WTC11 (cell line): ENCODE measurements around the gene IL1B. TPM values are rescaled to one million over a fixed set of nuclear protein-coding genes. Genes with fewer than 3 reads are reported as not detected.

Experiments used
- ATAC-seq: fragments of 200-7000 bp; cut with Tn5 transposase; 2 replicates; pipeline ENCODE4 v1.10.0; 2021; ENCODE audit warnings: mild to moderate bottlenecking, moderate library complexity
- CTCF ChIA-PET: fragments of 300-600 bp; sonication (Branson Sonifier 250); formaldehyde crosslinking; loops from one replicate; lab custom pipeline; 2021; ENCODE audit warnings: antibody characterized with exemption; lab: Charles Lee
- POLR2A ChIA-PET: fragments of 350-600 bp; sonication (Branson Sonifier 250); formaldehyde crosslinking; loops from one replicate; lab custom pipeline; 2021; ENCODE audit warnings: antibody characterized with exemption; lab: Charles Lee
- DNase-seq: peaks from one replicate; pipeline ENCODE4 v3.0.0; 2021; ENCODE audit warnings: low spot score
- H3K27ac Mint-ChIP-seq: 2 replicates; pipeline ENCODE4 v1.8.0; 2021; ENCODE audit warnings: mixed read lengths
- H3K27me3 Mint-ChIP-seq: 2 replicates; pipeline ENCODE4 v1.8.0; 2021; ENCODE audit warnings: low read depth, mild to moderate bottlenecking, moderate library complexity, mixed read lengths
- H3K36me3 Mint-ChIP-seq: 2 replicates; pipeline ENCODE4 v1.8.0; 2021; ENCODE audit warnings: mixed read lengths
- H3K4me1 Mint-ChIP-seq: 2 replicates; pipeline ENCODE4 v1.8.0; 2022; ENCODE audit warnings: mixed read lengths
- H3K4me3 Mint-ChIP-seq: 2 replicates; pipeline ENCODE4 v1.8.0; 2021; ENCODE audit warnings: mild to moderate bottlenecking, moderate library complexity, mixed read lengths
- H3K9me3 Mint-ChIP-seq: 2 replicates; pipeline ENCODE4 v1.8.0; 2021; ENCODE audit warnings: mixed read lengths
- CBFB ChIP-seq: sonication (generic); formaldehyde crosslinking; IDR thresholded peaks from 2 replicates; pipeline ENCODE4 v1.8.1; 2022; ENCODE audit warnings: mild to moderate bottlenecking, low read depth, missing genetic modification reagents
- FOXP1 ChIP-seq: sonication (generic); formaldehyde crosslinking; IDR thresholded peaks from 2 replicates; pipeline ENCODE4 v1.8.0; 2022; ENCODE audit warnings: missing genetic modification reagents, mild to moderate bottlenecking, moderate library complexity, borderline replicate concordance
- GTF2I ChIP-seq: fragments of 250-450 bp; sonication (Bioruptor Pico); conservative IDR thresholded peaks from 2 replicates; pipeline ENCODE4 v1.4.0; 2021; ENCODE audit warnings: mild to moderate bottlenecking
- MLX ChIP-seq: sonication (generic); formaldehyde crosslinking; IDR thresholded peaks from 2 replicates; pipeline ENCODE4 v1.8.1; 2023; ENCODE audit warnings: mild to moderate bottlenecking, missing genetic modification reagents, moderate library complexity
- OVOL2 ChIP-seq: fragments of 250-450 bp; sonication (Bioruptor Pico); IDR thresholded peaks from 2 replicates; pipeline ENCODE4 v1.9.0; 2021; ENCODE audit warnings: mild to moderate bottlenecking, borderline replicate concordance
- RORB ChIP-seq: fragments of 250-450 bp; sonication (Bioruptor Pico); IDR thresholded peaks from 2 replicates; pipeline ENCODE4 v1.9.0; 2021; ENCODE audit warnings: mild to moderate bottlenecking
- SMAD3 ChIP-seq: sonication (generic); formaldehyde crosslinking; IDR thresholded peaks from 2 replicates; pipeline ENCODE4 v1.8.0; 2022; ENCODE audit warnings: missing genetic modification reagents, mild to moderate bottlenecking, borderline replicate concordance
- ZNF416 ChIP-seq: fragments of 250-450 bp; sonication (Bioruptor Pico); IDR thresholded peaks from 2 replicates; pipeline ENCODE4 v1.9.0; 2021; ENCODE audit warnings: mild to moderate bottlenecking, inconsistent platforms
- total RNA-seq: library from RNA; stranded (reverse); gene quantifications from 3 replicates; pipeline ENCODE4 v1.2.3, GENCODE V29; 2021
- TF ChIP-seq, protein P1 (sequence below): sonication (generic); formaldehyde crosslinking; IDR thresholded peaks from 2 replicates; pipeline ENCODE4 v1.8.1; 2022; ENCODE audit warnings: mild to moderate bottlenecking, moderate library complexity, missing genetic modification reagents
- TF ChIP-seq, protein P2 (sequence below): sonication (generic); formaldehyde crosslinking; IDR thresholded peaks from 2 replicates; pipeline ENCODE4 v1.8.0; 2023; ENCODE audit warnings: missing genetic modification reagents
- TF ChIP-seq, protein P3 (sequence below): sonication (generic); formaldehyde crosslinking; IDR thresholded peaks from 2 replicates; pipeline ENCODE4 v1.8.0; 2023; ENCODE audit warnings: missing genetic modification reagents, mild to moderate bottlenecking, borderline replicate concordance
- TF ChIP-seq, protein P4 (sequence below): fragments of 250-450 bp; sonication (Bioruptor Pico); IDR thresholded peaks from 2 replicates; pipeline ENCODE4 v2.1.2; 2022; ENCODE audit warnings: mild to moderate bottlenecking, moderate library complexity
- TF ChIP-seq, protein P5 (sequence below): sonication (generic); formaldehyde crosslinking; IDR thresholded peaks from 2 replicates; pipeline ENCODE4 v1.8.0; 2023; ENCODE audit warnings: mild to moderate bottlenecking, missing genetic modification reagents

IL1B gene
- total RNA-seq, 1 experiment from 2014 or later, result not detected

DNA sequence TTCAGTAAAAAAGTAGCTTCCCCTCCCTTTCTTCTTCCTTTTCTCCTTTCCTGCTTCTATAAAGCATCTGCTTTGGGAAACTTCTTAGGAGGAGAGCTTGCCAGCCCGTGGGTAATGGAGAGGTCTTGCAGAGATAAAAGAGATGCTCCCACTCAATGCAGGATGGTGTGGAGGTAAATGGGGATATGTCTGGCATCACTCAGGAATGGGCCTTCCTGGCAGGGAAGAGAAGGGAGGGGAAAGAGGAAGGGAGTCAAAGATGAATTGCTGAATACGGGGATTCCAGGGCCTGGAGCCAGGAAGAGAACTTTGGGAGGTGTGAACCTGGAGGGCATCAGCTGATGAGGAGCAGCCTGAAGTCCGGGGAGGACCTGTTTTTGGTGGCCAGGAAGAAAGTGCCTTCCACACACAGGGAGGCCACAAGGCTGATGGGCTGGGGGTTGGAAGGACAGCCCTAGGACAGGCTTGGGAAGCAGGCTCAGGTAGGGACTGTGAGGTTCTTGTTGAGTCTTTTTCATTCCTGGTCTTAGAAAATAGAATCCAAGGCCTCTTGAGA lies 25.2 kb downstream of the IL1B start:
- Mint-ChIP-seq H3K27ac (no peak overlapping the region), H3K36me3 (0 out of 2 replicates have a peak, but pooled peaks cover 3% of the 10 kb centered on the region), H3K9me3 (peaks cover 11% of the 10 kb centered on the region; the same call in 1 of the 2 replicates), H3K4me1 (peaks cover 41% of the 10 kb centered on the region), H3K4me3 (no peak overlapping the region), H3K27me3 (no peaks in the 10 kb centered on the region)
- POLR2A ChIA-PET, result no interaction called here
- ATAC-seq (no peak), DNase-seq (no peak)
- CTCF ChIA-PET, result interaction anchor here (1.0 kb wide), 1 partner anchor 130 kb away, joined by 3 read pairs; no protein-coding TSS in a partner anchor
- TF ChIP-seq, protein P1, sequence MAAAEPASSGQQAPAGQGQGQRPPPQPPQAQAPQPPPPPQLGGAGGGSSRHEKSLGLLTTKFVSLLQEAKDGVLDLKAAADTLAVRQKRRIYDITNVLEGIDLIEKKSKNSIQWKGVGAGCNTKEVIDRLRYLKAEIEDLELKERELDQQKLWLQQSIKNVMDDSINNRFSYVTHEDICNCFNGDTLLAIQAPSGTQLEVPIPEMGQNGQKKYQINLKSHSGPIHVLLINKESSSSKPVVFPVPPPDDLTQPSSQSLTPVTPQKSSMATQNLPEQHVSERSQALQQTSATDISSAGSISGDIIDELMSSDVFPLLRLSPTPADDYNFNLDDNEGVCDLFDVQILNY, result no peak
- no peak for TF ChIP-seq RORB
- no peak for TF ChIP-seq OVOL2 (CRISPR knock-in tag)
- TF ChIP-seq, all 79 proteins: peak for 0

DNA sequence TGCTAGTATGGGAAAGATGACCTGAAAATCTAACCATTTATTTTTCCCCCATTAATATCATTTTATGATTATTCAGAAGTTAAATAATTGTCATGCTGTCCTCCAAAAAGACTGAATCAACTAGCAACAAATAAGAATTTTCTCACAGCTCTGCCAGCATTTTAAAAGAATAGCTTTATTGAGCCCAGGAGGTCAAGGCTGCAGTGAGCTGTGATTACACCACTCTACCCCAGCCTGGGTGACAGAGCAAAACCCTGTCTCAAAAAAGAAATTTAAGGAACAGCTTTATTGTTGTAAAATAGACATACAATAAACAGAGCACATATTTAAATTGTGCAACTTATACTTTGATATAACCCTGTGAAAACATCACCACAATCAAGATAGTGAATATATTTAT lies 27.5 kb downstream of the IL1B start:
- Mint-ChIP-seq H3K9me3 (peaks cover 11% of the 10 kb centered on the region; the same call in 1 of the 2 replicates), H3K27me3 (no peaks in the 10 kb centered on the region), H3K36me3 (0 out of 2 replicates have a peak, but pooled peaks cover 3% of the 10 kb centered on the region), H3K4me3 (no peak overlapping the region), H3K27ac (no peak overlapping the region), H3K4me1 (peaks cover 44% of the 10 kb centered on the region)
- ChIA-PET POLR2A (no interaction called here), CTCF (interaction anchor here (1.5 kb wide), 1 partner anchor 60 kb away, joined by 3 read pairs; no protein-coding TSS in a partner anchor)
- TF ChIP-seq, protein P2, sequence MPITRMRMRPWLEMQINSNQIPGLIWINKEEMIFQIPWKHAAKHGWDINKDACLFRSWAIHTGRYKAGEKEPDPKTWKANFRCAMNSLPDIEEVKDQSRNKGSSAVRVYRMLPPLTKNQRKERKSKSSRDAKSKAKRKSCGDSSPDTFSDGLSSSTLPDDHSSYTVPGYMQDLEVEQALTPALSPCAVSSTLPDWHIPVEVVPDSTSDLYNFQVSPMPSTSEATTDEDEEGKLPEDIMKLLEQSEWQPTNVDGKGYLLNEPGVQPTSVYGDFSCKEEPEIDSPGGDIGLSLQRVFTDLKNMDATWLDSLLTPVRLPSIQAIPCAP (CRISPR knock-in tag), result no peak
- TF ChIP-seq, protein P3, sequence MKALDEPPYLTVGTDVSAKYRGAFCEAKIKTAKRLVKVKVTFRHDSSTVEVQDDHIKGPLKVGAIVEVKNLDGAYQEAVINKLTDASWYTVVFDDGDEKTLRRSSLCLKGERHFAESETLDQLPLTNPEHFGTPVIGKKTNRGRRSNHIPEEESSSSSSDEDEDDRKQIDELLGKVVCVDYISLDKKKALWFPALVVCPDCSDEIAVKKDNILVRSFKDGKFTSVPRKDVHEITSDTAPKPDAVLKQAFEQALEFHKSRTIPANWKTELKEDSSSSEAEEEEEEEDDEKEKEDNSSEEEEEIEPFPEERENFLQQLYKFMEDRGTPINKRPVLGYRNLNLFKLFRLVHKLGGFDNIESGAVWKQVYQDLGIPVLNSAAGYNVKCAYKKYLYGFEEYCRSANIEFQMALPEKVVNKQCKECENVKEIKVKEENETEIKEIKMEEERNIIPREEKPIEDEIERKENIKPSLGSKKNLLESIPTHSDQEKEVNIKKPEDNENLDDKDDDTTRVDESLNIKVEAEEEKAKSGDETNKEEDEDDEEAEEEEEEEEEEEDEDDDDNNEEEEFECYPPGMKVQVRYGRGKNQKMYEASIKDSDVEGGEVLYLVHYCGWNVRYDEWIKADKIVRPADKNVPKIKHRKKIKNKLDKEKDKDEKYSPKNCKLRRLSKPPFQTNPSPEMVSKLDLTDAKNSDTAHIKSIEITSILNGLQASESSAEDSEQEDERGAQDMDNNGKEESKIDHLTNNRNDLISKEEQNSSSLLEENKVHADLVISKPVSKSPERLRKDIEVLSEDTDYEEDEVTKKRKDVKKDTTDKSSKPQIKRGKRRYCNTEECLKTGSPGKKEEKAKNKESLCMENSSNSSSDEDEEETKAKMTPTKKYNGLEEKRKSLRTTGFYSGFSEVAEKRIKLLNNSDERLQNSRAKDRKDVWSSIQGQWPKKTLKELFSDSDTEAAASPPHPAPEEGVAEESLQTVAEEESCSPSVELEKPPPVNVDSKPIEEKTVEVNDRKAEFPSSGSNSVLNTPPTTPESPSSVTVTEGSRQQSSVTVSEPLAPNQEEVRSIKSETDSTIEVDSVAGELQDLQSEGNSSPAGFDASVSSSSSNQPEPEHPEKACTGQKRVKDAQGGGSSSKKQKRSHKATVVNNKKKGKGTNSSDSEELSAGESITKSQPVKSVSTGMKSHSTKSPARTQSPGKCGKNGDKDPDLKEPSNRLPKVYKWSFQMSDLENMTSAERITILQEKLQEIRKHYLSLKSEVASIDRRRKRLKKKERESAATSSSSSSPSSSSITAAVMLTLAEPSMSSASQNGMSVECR, result no peak
- TF ChIP-seq SMAD3 (CRISPR knock-in tag), result no peak
- TF ChIP-seq, protein P4, sequence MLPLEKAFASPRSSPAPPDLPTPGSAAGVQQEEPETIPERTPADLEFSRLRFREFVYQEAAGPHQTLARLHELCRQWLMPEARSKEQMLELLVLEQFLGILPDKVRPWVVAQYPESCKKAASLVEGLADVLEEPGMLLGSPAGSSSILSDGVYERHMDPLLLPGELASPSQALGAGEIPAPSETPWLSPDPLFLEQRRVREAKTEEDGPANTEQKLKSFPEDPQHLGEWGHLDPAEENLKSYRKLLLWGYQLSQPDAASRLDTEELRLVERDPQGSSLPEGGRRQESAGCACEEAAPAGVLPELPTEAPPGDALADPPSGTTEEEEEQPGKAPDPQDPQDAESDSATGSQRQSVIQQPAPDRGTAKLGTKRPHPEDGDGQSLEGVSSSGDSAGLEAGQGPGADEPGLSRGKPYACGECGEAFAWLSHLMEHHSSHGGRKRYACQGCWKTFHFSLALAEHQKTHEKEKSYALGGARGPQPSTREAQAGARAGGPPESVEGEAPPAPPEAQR (CRISPR knock-in tag), result no peak
- TF ChIP-seq FOXP1 (CRISPR knock-in tag), result no peak
- DNase-seq (no peak), ATAC-seq (no peak)

DNA sequence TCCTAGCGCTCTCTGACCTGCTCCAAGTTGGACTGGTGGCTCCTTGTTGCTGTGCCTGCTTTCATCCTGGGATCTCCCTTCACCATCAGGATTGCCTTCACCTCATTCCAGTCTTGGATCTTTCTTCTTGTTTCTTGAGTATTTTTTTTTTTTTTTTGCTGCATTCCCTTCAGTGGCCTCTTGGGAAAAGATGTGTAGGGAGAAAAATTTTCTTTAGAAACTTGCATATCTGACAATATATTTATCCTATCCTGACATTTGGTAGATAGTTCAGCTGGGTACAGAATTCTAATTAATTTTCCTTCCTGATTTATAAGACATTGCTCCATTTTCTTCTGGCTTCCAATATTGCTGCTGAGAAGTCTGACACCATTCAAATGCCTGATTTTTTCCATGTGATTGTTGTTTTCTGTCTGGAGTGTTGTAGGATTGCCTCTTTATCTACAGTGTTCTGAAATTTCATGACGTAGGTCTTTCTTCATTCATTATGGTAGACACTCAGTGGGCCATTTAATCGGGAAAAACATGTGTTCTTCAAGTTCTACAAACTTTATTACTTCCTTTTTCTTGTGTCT lies 29.3 kb downstream of the IL1B start:
- H3K4me1 Mint-ChIP-seq, result peaks cover 31% of the 10 kb centered on the region
- no peak for TF ChIP-seq CBFB (CRISPR knock-in tag)
- TF ChIP-seq SMAD3 (CRISPR knock-in tag), result no peak
- TF ChIP-seq MLX (CRISPR knock-in tag), result no peak
- TF ChIP-seq, protein P5, sequence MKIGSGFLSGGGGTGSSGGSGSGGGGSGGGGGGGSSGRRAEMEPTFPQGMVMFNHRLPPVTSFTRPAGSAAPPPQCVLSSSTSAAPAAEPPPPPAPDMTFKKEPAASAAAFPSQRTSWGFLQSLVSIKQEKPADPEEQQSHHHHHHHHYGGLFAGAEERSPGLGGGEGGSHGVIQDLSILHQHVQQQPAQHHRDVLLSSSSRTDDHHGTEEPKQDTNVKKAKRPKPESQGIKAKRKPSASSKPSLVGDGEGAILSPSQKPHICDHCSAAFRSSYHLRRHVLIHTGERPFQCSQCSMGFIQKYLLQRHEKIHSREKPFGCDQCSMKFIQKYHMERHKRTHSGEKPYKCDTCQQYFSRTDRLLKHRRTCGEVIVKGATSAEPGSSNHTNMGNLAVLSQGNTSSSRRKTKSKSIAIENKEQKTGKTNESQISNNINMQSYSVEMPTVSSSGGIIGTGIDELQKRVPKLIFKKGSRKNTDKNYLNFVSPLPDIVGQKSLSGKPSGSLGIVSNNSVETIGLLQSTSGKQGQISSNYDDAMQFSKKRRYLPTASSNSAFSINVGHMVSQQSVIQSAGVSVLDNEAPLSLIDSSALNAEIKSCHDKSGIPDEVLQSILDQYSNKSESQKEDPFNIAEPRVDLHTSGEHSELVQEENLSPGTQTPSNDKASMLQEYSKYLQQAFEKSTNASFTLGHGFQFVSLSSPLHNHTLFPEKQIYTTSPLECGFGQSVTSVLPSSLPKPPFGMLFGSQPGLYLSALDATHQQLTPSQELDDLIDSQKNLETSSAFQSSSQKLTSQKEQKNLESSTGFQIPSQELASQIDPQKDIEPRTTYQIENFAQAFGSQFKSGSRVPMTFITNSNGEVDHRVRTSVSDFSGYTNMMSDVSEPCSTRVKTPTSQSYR (CRISPR knock-in tag), result no peak
- no peak for TF ChIP-seq GTF2I (CRISPR knock-in tag)
- TF ChIP-seq ZNF416 (CRISPR knock-in tag), result no peak
- ChIA-PET POLR2A (interaction anchor here (0.6 kb wide), 1 partner anchor 76 kb away, joined by 4 read pairs; no protein-coding TSS in a partner anchor), CTCF (interaction anchor here (0.6 to 1.1 kb wide), 6 partner anchors 10 to 134 kb away, joined by 3 to 6 read pairs (median 4); no protein-coding TSS in a partner anchor)
- 0 out of 2 replicates have a peak, but pooled peaks cover 3% of the 10 kb centered on the region for H3K36me3 Mint-ChIP-seq
- no peak for ATAC-seq
- H3K4me3 Mint-ChIP-seq, result no peak overlapping the region
- no peaks in the 10 kb centered on the region for H3K27me3 Mint-ChIP-seq
- DNase-seq, result no peak
- no peak overlapping the region for H3K27ac Mint-ChIP-seq
- H3K9me3 Mint-ChIP-seq, result peaks cover 11% of the 10 kb centered on the region; the same call in 1 of the 2 replicates
